HG03066 (cell line): ENCODE results near the gene IMP3.

Experiments
- ATAC-seq: cut with Tn5 transposase; IDR thresholded peaks from one replicate; pipeline ENCODE4 v1.9.1; 2021; ENCODE audit warnings: low read depth; ENCODE audit not compliant: unreplicated experiment

The IMP3 gene

GRCh38 chr15:75673426-75674235 is 33.6 kb upstream of the IMP3 start:
- ATAC-seq = no peak

GRCh38 chr15:75672646-75673425 is 32.8 kb upstream of the IMP3 start:
- no peak for ATAC-seq

GRCh38 chr15:75671730-75672602 is 31.9 kb upstream of the IMP3 start:
- ATAC-seq = no peak

- ATAC-seq = no peak
Observed at GRCh38 chr15:75669879-75670212, 29.8 kb upstream of the IMP3 start.

GRCh38 chr15:75669191-75669878 is 29.3 kb upstream of the IMP3 start:
- ATAC-seq = no peak

GRCh38 chr15:75666823-75667501 is 26.9 kb upstream of the IMP3 start:
- ATAC-seq = no peak

GRCh38 chr15:75663931-75664421 is 24.0 kb upstream of the IMP3 start:
- no peak for ATAC-seq

GRCh38 chr15:75662823-75663519 is 22.9 kb upstream of the IMP3 start:
- ATAC-seq = no peak

- no peak for ATAC-seq
Observed at GRCh38 chr15:75661756-75662140, 21.7 kb upstream of the IMP3 start.

- no peak for ATAC-seq
Observed at GRCh38 chr15:75661100-75661755, 21.2 kb upstream of the IMP3 start.

GRCh38 chr15:75659928-75660645 is 20.1 kb upstream of the IMP3 start:
- ATAC-seq = no peak

GRCh38 chr15:75659141-75659771 is 19.2 kb upstream of the IMP3 start:
- no peak for ATAC-seq

GRCh38 chr15:75656813-75657212 is 16.8 kb upstream of the IMP3 start:
- ATAC-seq = no peak

- no peak for ATAC-seq
Observed at GRCh38 chr15:75656331-75656730, 16.3 kb upstream of the IMP3 start.

- no peak for ATAC-seq
Observed at GRCh38 chr15:75655931-75656330, 15.9 kb upstream of the IMP3 start.

GRCh38 chr15:75654201-75654907 is 14.3 kb upstream of the IMP3 start:
- ATAC-seq = no peak

GRCh38 chr15:75653347-75653913 is 13.4 kb upstream of the IMP3 start:
- ATAC-seq = no peak
